ENCODE results near the gene MDP1. TPM values are rescaled to one million over a fixed set of nuclear protein-coding genes. Genes with fewer than 3 reads are reported as not detected.

The MDP1 gene
- total and polyA plus RNA-seq, 2 donors from 2014 or later: 22.8 to 55.4 TPM

DNA sequence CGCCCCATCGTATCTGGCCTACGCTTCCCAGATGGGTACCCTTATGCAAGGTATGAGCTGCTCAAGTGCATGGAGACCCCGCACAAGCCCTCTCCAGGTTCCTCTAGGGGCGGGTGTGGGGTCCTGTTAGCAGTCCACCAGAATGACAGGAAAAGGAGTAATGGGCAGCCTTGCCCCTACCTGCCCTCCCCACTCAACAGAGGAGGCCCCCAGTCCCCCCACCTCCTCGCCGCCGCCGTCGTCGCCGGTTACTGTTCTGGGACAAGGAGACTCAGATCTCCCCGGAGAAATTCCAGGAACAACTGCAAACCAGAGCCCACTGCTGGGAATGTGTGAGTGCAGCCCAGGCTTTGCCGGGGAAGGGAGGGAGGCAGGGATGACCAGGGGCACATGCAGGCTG is 38.0 kb downstream of the MDP1 start:
- Histone ChIP-seq H3K27me3 (ENCODE audit: control insufficient read depth, insufficient read depth, low read length) (no peaks in the 10 kb centered on the region), H3K9ac (ENCODE audit: low read length in 3 of 3) (no peak overlapping the region), H3K4me3 (ENCODE audit: low read length in 3 of 3) (no peak overlapping the region), H3K36me3 (ENCODE audit: control insufficient read depth in 2 of 3, insufficient read depth in 3 of 3, low read length in 3 of 3) (peaks cover 0 to 14% (median 10%) of the 10 kb centered on the region in 3 donors), H3K9me3 (ENCODE audit: control insufficient read depth in 2 of 3, insufficient read depth in 1 of 3, low read length in 3 of 3) (no peaks in the 10 kb centered on the region), H3K27ac (ENCODE audit: low read depth in 2 of 2, low read length in 2 of 2) (no peak overlapping the region), H3K4me1 (ENCODE audit: control insufficient read depth in 2 of 3, insufficient read depth in 2 of 3, low read depth in 1 of 3, low read length in 3 of 3) (peaks cover 0 to 18% (median 15%) of the 10 kb centered on the region in 3 donors)
- TF ChIP-seq, protein P1, sequence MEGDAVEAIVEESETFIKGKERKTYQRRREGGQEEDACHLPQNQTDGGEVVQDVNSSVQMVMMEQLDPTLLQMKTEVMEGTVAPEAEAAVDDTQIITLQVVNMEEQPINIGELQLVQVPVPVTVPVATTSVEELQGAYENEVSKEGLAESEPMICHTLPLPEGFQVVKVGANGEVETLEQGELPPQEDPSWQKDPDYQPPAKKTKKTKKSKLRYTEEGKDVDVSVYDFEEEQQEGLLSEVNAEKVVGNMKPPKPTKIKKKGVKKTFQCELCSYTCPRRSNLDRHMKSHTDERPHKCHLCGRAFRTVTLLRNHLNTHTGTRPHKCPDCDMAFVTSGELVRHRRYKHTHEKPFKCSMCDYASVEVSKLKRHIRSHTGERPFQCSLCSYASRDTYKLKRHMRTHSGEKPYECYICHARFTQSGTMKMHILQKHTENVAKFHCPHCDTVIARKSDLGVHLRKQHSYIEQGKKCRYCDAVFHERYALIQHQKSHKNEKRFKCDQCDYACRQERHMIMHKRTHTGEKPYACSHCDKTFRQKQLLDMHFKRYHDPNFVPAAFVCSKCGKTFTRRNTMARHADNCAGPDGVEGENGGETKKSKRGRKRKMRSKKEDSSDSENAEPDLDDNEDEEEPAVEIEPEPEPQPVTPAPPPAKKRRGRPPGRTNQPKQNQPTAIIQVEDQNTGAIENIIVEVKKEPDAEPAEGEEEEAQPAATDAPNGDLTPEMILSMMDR (IDR thresholded peaks at IDR 0.05; ENCODE audit: borderline replicate concordance, extremely low read depth, insufficient read depth): no peak
- DNase-seq: no peak
- FAIRE-seq: no peak
- intact Hi-C loops (cut with DNase I): no loop called here

DNA sequence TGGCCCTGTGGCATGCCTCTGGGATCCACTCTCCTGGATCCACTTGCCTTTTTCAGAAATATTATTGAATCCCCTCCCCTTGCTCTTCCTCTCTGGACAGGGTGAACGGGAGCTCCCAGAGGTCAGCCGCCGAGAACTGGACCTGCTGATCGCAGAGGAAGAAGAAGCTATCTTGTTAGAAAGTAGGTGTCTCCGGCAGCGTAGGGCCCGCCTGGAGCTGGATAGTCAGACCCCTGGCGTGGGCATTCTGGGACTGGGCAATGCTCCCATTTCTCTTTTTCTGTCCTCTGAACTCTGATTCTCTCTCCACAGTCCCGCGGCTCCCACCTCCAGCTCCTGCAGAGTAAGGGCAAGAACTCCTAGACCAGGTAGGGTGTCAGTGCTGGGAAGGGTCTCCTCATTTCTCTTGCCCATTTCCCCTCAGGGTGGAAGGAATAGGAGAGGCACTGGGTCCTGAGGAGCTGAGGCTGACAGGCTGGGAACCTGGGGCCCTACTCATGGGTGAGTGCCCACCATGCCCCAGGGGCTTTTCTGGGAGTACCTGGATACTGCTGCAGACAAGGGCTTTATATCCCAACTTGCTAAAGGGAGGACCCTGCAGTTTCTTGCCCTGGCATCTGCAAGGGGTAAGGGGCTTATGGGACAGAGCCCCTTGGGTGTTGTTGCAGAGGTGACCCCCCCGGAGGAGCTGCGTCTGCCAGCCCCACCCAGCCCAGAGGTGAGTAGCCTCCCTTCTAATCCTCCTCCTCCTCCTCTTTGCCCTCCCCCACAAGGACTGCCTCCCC is 38.6 kb downstream of the MDP1 start:
- Histone ChIP-seq H3K36me3 (ENCODE audit: control insufficient read depth in 2 of 3, insufficient read depth in 3 of 3, low read length in 3 of 3) (peaks cover 0 to 9% (median 6%) of the 10 kb centered on the region in 3 donors), H3K27ac (ENCODE audit: low read depth in 2 of 2, low read length in 2 of 2) (no peak overlapping the region), H3K4me1 (ENCODE audit: control insufficient read depth in 2 of 3, insufficient read depth in 2 of 3, low read depth in 1 of 3, low read length in 3 of 3) (peaks cover 0 to 18% (median 15%) of the 10 kb centered on the region in 3 donors), H3K9me3 (ENCODE audit: control insufficient read depth in 2 of 3, insufficient read depth in 1 of 3, low read length in 3 of 3) (no peaks in the 10 kb centered on the region), H3K27me3 (ENCODE audit: control insufficient read depth, insufficient read depth, low read length) (no peaks in the 10 kb centered on the region), H3K4me3 (ENCODE audit: low read length in 3 of 3) (no peak overlapping the region), H3K9ac (ENCODE audit: low read length in 3 of 3) (no peak overlapping the region)
- no peak for FAIRE-seq
- intact Hi-C loops (cut with DNase I): no loop called here
- TF ChIP-seq, protein P1 (IDR thresholded peaks at IDR 0.05; ENCODE audit: borderline replicate concordance, extremely low read depth, insufficient read depth): no peak
- peak in 1 of 5 donors; percentile 60 for DNase-seq

- H3K9ac ChIP-seq (ENCODE audit: low read length in 3 of 3): no peak overlapping the region
- intact Hi-C loops (cut with DNase I): no loop called here
- DNase-seq (peak in 1 of 5 donors; percentile 11), FAIRE-seq (no peak)
- H3K27me3 ChIP-seq (ENCODE audit: control insufficient read depth, insufficient read depth, low read length): no peaks in the 10 kb centered on the region
- TF ChIP-seq, protein P1 (IDR thresholded peaks at IDR 0.05; ENCODE audit: borderline replicate concordance, extremely low read depth, insufficient read depth): no peak
- no peak overlapping the region for H3K4me3 ChIP-seq (ENCODE audit: low read length in 3 of 3)
- H3K36me3 ChIP-seq (ENCODE audit: control insufficient read depth in 2 of 3, insufficient read depth in 3 of 3, low read length in 3 of 3): peaks cover 0 to 9% (median 6%) of the 10 kb centered on the region in 3 donors
- no peaks in the 10 kb centered on the region for H3K9me3 ChIP-seq (ENCODE audit: control insufficient read depth in 2 of 3, insufficient read depth in 1 of 3, low read length in 3 of 3)
- H3K4me1 ChIP-seq (ENCODE audit: control insufficient read depth in 2 of 3, insufficient read depth in 2 of 3, low read depth in 1 of 3, low read length in 3 of 3): peaks cover 0 to 20% (median 15%) of the 10 kb centered on the region in 3 donors
- no peak overlapping the region for H3K27ac ChIP-seq (ENCODE audit: low read depth in 2 of 2, low read length in 2 of 2)
Measured at GRCh38 chr14:24176599-24176998, 39.3 kb downstream of the MDP1 start.
